Nephron progenitor cell (in vitro differentiated cells): ENCODE results near the gene GHRL.
A peak's percentile ranks its signal among the peaks of the same experiment; 100 is the strongest.

Experiments
- DNase-seq: peaks from one replicate; pipeline ENCODE4 v3.0.0; 2021
- H3K27ac Mint-ChIP-seq: 2 replicates; pipeline ENCODE4 v1.8.0; 2021; ENCODE audit warnings: mild to moderate bottlenecking, moderate library complexity, mixed read lengths
- H3K27me3 Mint-ChIP-seq: 2 replicates; pipeline ENCODE4 v1.8.0; 2021; ENCODE audit warnings: mild to moderate bottlenecking, low read depth, mixed read lengths; ENCODE audit not compliant: poor library complexity
- H3K36me3 Mint-ChIP-seq: 2 replicates; pipeline ENCODE4 v1.8.0; 2021; ENCODE audit warnings: low read depth, mixed read lengths
- H3K4me1 Mint-ChIP-seq: 2 replicates; pipeline ENCODE4 v1.8.0; 2021; ENCODE audit warnings: mixed read lengths
- H3K4me3 Mint-ChIP-seq: 2 replicates; pipeline ENCODE4 v1.8.0; 2021; ENCODE audit warnings: mild to moderate bottlenecking, moderate library complexity, mixed read lengths
- H3K9me3 Mint-ChIP-seq: 2 replicates; pipeline ENCODE4 v1.8.0; 2021; ENCODE audit warnings: mild to moderate bottlenecking, moderate library complexity, mixed read lengths
- TF ChIP-seq, protein P1 (sequence below): fragments of 200-600 bp; sonication (generic); IDR thresholded peaks from 2 replicates; pipeline ENCODE4 v1.5.0; 2021; ENCODE audit warnings: antibody characterized with exemption

Gene GHRL

GRCh38 chr3:10335190-10335738 lies 42.5 kb upstream of the GHRL start:
- Mint-ChIP-seq H3K9me3 (no peaks in the 10 kb centered on the region), H3K4me1 (peaks cover 15% of the 10 kb centered on the region), H3K4me3 (no peak overlapping the region), H3K27me3 (peaks cover 39% of the 10 kb centered on the region), H3K36me3 (no peaks in the 10 kb centered on the region), H3K27ac (no peak overlapping the region)
- TF ChIP-seq, protein P1, sequence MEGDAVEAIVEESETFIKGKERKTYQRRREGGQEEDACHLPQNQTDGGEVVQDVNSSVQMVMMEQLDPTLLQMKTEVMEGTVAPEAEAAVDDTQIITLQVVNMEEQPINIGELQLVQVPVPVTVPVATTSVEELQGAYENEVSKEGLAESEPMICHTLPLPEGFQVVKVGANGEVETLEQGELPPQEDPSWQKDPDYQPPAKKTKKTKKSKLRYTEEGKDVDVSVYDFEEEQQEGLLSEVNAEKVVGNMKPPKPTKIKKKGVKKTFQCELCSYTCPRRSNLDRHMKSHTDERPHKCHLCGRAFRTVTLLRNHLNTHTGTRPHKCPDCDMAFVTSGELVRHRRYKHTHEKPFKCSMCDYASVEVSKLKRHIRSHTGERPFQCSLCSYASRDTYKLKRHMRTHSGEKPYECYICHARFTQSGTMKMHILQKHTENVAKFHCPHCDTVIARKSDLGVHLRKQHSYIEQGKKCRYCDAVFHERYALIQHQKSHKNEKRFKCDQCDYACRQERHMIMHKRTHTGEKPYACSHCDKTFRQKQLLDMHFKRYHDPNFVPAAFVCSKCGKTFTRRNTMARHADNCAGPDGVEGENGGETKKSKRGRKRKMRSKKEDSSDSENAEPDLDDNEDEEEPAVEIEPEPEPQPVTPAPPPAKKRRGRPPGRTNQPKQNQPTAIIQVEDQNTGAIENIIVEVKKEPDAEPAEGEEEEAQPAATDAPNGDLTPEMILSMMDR = no peak
- no peak for DNase-seq

DNA sequence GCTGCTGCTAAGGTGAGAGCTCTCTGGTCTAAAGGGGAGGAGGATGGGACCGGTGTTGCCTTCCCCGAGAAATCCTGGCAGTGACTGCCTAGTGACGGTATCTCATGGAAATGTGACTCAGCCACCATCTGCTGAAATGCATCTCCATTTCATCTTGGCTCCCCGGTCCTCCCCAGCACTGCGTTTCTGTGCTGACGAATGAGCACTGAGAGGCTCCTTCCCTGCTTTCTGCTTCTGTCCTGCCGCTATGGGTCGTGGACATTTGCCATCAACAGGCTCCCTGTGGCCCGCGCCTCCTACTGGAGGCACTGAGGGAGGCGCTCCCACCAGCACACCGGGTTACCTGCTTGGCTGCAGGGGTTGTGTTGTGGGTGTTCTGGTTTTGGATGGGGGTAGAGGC lies 41.7 kb upstream of the GHRL start:
- Mint-ChIP-seq H3K27ac (no peak overlapping the region), H3K36me3 (no peaks in the 10 kb centered on the region), H3K4me3 (no peak overlapping the region), H3K9me3 (no peaks in the 10 kb centered on the region), H3K27me3 (peaks cover 45% of the 10 kb centered on the region), H3K4me1 (peaks cover 15% of the 10 kb centered on the region)
- TF ChIP-seq, protein P1 = peak; percentile 19
- DNase-seq = no peak

DNA sequence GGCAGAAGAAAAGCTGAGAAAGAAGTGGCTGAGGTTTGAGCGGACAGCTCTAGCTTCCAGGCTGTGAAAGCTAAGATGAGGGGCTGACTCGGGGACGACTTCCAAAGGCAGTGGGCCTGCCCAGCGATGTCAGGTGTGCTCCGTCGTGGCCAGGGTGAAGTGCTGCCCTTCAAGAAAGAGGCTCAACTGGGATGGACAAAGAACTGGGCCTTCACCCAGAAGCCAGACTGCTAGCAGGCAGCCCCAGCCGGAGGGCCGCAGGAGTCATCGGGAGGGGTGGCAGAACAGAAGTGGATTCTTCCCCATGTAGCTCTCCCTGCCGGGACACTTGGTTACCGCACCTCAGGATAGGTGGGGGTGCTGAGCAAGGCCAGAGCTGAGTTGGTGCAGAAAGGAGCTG lies 41.3 kb upstream of the GHRL start:
- Mint-ChIP-seq H3K4me3 (no peak overlapping the region), H3K36me3 (no peaks in the 10 kb centered on the region), H3K4me1 (peaks cover 15% of the 10 kb centered on the region), H3K9me3 (no peaks in the 10 kb centered on the region), H3K27ac (peak overlapping the region; percentile 21), H3K27me3 (peaks cover 49% of the 10 kb centered on the region)
- TF ChIP-seq, protein P1 = no peak
- no peak for DNase-seq

- H3K4me1 Mint-ChIP-seq = peaks cover 9% of the 10 kb centered on the region
- H3K27ac Mint-ChIP-seq = no peak overlapping the region
- H3K9me3 Mint-ChIP-seq = no peaks in the 10 kb centered on the region
- H3K4me3 Mint-ChIP-seq = no peak overlapping the region
- peaks cover 57% of the 10 kb centered on the region for H3K27me3 Mint-ChIP-seq
- DNase-seq = no peak
- TF ChIP-seq, protein P1 = no peak
- H3K36me3 Mint-ChIP-seq = no peaks in the 10 kb centered on the region
Measured at GRCh38 chr3:10333349-10333650, 40.6 kb upstream of the GHRL start.

DNA sequence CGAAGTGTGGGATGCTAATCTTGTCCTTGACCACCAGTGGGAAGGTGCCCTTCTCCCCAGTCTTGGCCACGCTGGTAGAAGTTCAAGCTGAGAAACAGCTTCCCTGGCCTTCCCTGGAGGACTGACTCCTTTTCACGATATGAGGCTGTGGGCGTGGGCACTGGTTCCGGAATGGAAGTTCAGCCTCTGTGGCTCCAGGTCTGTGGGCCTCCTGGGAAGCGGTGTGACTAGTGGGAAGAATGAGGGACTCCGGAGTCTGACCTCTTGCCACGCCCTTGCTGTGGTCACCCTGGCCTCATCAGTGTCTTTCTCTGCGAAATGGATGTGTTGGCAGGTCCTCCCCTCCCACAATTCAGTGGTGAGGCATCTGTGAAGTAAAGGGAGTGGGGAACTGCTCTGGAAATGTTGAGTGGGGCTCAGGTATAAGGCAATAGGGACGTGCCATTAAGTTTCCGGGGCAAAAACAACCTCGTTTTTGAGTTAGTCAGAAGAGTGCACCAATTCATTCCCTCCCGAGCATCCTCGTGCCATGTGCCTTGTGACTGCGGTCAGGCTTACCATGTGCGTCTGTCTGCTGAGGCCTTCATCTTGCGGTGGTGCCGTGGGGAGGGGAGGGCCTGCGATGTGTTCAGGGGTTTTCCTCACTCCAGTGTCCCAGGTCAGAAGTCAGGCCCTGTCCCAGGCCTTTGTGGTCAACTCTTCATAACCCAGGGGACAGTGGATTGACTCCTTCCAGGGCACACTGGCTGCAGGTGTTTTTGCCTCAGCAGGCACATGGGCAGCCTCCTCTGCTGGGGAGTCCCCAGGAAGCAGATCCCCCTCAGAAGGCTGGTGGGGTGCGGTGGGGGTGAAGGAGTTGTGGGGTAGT lies 40.0 kb upstream of the GHRL start:
- Mint-ChIP-seq H3K9me3 (no peaks in the 10 kb centered on the region), H3K27me3 (peaks cover 62% of the 10 kb centered on the region), H3K4me1 (peaks cover 6% of the 10 kb centered on the region), H3K36me3 (no peaks in the 10 kb centered on the region), H3K27ac (no peak overlapping the region), H3K4me3 (no peak overlapping the region)
- DNase-seq = no peak
- TF ChIP-seq, protein P1 = no peak

- no peaks in the 10 kb centered on the region for H3K36me3 Mint-ChIP-seq
- DNase-seq = no peak
- peaks cover 76% of the 10 kb centered on the region for H3K27me3 Mint-ChIP-seq
- H3K4me3 Mint-ChIP-seq = no peak overlapping the region
- TF ChIP-seq, protein P1 = no peak
- H3K27ac Mint-ChIP-seq = no peak overlapping the region
- no peaks in the 10 kb centered on the region for H3K9me3 Mint-ChIP-seq
- peaks cover 5% of the 10 kb centered on the region for H3K4me1 Mint-ChIP-seq
Measured at GRCh38 chr3:10331320-10331719, 38.6 kb upstream of the GHRL start.
